OCI-LY7 (cell line): Measurements from ENCODE around the gene IL21. TPM values are rescaled to one million over a fixed set of nuclear protein-coding genes. Genes with fewer than 3 reads are reported as not detected.

ENCODE experiments used
- BruUV-seq: library from RNA; stranded (reverse); fragments of 400-500 nt; replicated peaks from 2 replicates; lab custom pipeline; 2021; lab: Mats Ljungman, UMichigan
- CTCF ChIA-PET: fragments of 300-600 bp; sonication (Branson Sonifier 250); formaldehyde crosslinking; loops from one replicate; lab custom pipeline; 2022; ENCODE audit warnings: antibody characterized with exemption; ENCODE audit not compliant: unreplicated experiment; lab: Charles Lee
- POLR2A ChIA-PET: fragments of 300-600 bp; sonication (Branson Sonifier 250); formaldehyde crosslinking; loops from one replicate; lab custom pipeline; 2022; ENCODE audit warnings: antibody characterized with exemption; lab: Charles Lee
- DNase-seq: peaks from one replicate; pipeline ENCODE4 v3.0.0-alpha.2; 2015; ENCODE audit warnings: low spot score
- H2AFZ ChIP-seq: fragments of 200-600 bp; sonication (generic), shearing (Covaris generic); 2 replicates; pipeline ENCODE4 v1.6.1; 2014; ENCODE audit warnings: mild to moderate bottlenecking, antibody characterized with exemption, low read length, moderate library complexity
- H3K27ac ChIP-seq: fragments of 200-600 bp; sonication (generic); 2 replicates; pipeline ENCODE4 v1.5.1; 2014; ENCODE audit warnings: mixed run types, low read depth, mild to moderate bottlenecking, moderate library complexity, low read length, inconsistent platforms; ENCODE audit not compliant: poor library complexity, severe bottlenecking
- H3K36me3 ChIP-seq: fragments of 200-600 bp; sonication (generic); 2 replicates; pipeline ENCODE4 v1.6.1; 2014; ENCODE audit warnings: mild to moderate bottlenecking, antibody characterized with exemption, low read length, moderate library complexity, mixed read lengths; ENCODE audit not compliant: insufficient read depth
- H3K4me1 ChIP-seq: fragments of 200-600 bp; sonication (generic); 2 replicates; pipeline ENCODE4 v1.5.1; 2014; ENCODE audit warnings: mild to moderate bottlenecking, low read length; ENCODE audit not compliant: insufficient read depth, poor library complexity, severe bottlenecking
- H3K4me2 ChIP-seq: fragments of 200-600 bp; sonication (generic); 2 replicates; pipeline ENCODE4 v1.6.1; 2014; ENCODE audit warnings: mild to moderate bottlenecking, low read length
- H3K4me3 ChIP-seq: fragments of 200-600 bp; sonication (generic); 2 replicates; pipeline ENCODE4 v1.5.1; 2014; ENCODE audit warnings: mild to moderate bottlenecking, low read depth, low read length; ENCODE audit not compliant: poor library complexity, severe bottlenecking
- H3K79me2 ChIP-seq: fragments of 200-600 bp; sonication (generic); 2 replicates; pipeline ENCODE4 v1.6.1; 2016; ENCODE audit warnings: low read depth, mild to moderate bottlenecking, low read length, moderate library complexity, mixed read lengths; ENCODE audit not compliant: insufficient read depth
- H3K9me2 ChIP-seq: fragments of 200-600 bp; sonication (generic); 2 replicates; pipeline ENCODE4 v1.6.1; 2016; ENCODE audit warnings: mild to moderate bottlenecking, low read length, mixed read lengths; ENCODE audit not compliant: insufficient read depth
- H3K9me3 ChIP-seq: fragments of 200-600 bp; sonication (generic); 2 replicates; pipeline ENCODE4 v1.6.1; 2014; ENCODE audit warnings: mild to moderate bottlenecking, mixed run types, low read length, mixed read lengths
- H4K20me1 ChIP-seq: fragments of 200-600 bp; sonication (generic); 2 replicates; pipeline ENCODE4 v1.6.1; 2014; ENCODE audit warnings: mild to moderate bottlenecking, antibody characterized with exemption, low read length, moderate library complexity, mixed read lengths; ENCODE audit not compliant: insufficient read depth
- CTCF ChIP-seq: fragments of 200-600 bp; sonication (generic); conservative IDR thresholded peaks from 2 replicates; pipeline ENCODE4 v1.5.1; 2014; ENCODE audit warnings: mild to moderate bottlenecking, antibody characterized with exemption, low read length, moderate library complexity, mixed read lengths
- EZH2phosphoT487 ChIP-seq: fragments of 200-600 bp; sonication (generic); IDR thresholded peaks from 2 replicates; pipeline ENCODE4 v1.6.1; 2018; ENCODE audit warnings: low read depth, borderline replicate concordance, mild to moderate bottlenecking, mixed run types, antibody characterized with exemption, low read length, moderate library complexity, mixed read lengths
- intact Hi-C: fragments of 100-400 bp; cut with micrococcal nuclease; formaldehyde crosslinking; loops from one replicate; pipeline ENCODE4 v1.10.0; 2022; ENCODE audit not compliant: unreplicated experiment
- total RNA-seq, 2 experiments: library from RNA; depleted of rRNA in 1 of 2; stranded (reverse); fragments of >200 nt in 1 of 2; shearing (Covaris generic) in 1 of 2; gene quantifications; 2 replicates each; pipeline ENCODE4 v1.2.3, GENCODE V29; 2014 to 2022

The IL21 gene
- total RNA-seq, 2 experiments from 2014 or later: not detected

- BruUV-seq: no TSS peak
- H3K36me3 ChIP-seq: no peaks in the 10 kb centered on the region
- no peaks in the 10 kb centered on the region for H3K4me1 ChIP-seq
- no peak overlapping the region for H2AFZ ChIP-seq
- no peaks in the 10 kb centered on the region for H3K79me2 ChIP-seq
- no peaks in the 10 kb centered on the region for H3K9me2 ChIP-seq
- ChIA-PET CTCF (no interaction called here), POLR2A (no interaction called here)
- H3K27ac ChIP-seq: no peak overlapping the region
- no peak for DNase-seq
- H3K4me2 ChIP-seq: no peak overlapping the region
- TF ChIP-seq EZH2phosphoT487 (no peak), CTCF (no peak)
- H4K20me1 ChIP-seq: no peaks in the 10 kb centered on the region
- no peak overlapping the region for H3K4me3 ChIP-seq
- intact Hi-C loops: no loop called here
- no peaks in the 10 kb centered on the region for H3K9me3 ChIP-seq
Observed at GRCh38 chr4:122663814-122664610, 43.1 kb upstream of the IL21 start.

- no peaks in the 10 kb centered on the region for H3K4me1 ChIP-seq
- DNase-seq: no peak
- no peaks in the 10 kb centered on the region for H3K79me2 ChIP-seq
- intact Hi-C loops: no loop called here
- no peak overlapping the region for H3K4me2 ChIP-seq
- no peak overlapping the region for H3K27ac ChIP-seq
- no peak overlapping the region for H3K4me3 ChIP-seq
- no peaks in the 10 kb centered on the region for H3K36me3 ChIP-seq
- ChIA-PET POLR2A (no interaction called here), CTCF (no interaction called here)
- H4K20me1 ChIP-seq: no peaks in the 10 kb centered on the region
- H3K9me2 ChIP-seq: no peaks in the 10 kb centered on the region
- TF ChIP-seq CTCF: no peak
- no peak for TF ChIP-seq EZH2phosphoT487
- no peaks in the 10 kb centered on the region for H3K9me3 ChIP-seq
- H2AFZ ChIP-seq: no peak overlapping the region
- BruUV-seq: no TSS peak
Observed at GRCh38 chr4:122663291-122663690, 42.4 kb upstream of the IL21 start.

GRCh38 chr4:122662701-122663100 is 41.8 kb upstream of the IL21 start:
- intact Hi-C loops: no loop called here
- Histone ChIP-seq H3K36me3 (no peaks in the 10 kb centered on the region), H3K27ac (no peak overlapping the region), H2AFZ (no peak overlapping the region), H3K4me2 (no peak overlapping the region), H3K4me3 (no peak overlapping the region), H3K9me2 (no peaks in the 10 kb centered on the region), H3K79me2 (no peaks in the 10 kb centered on the region), H4K20me1 (no peaks in the 10 kb centered on the region), H3K4me1 (no peaks in the 10 kb centered on the region), H3K9me3 (no peaks in the 10 kb centered on the region)
- TF ChIP-seq CTCF (no peak), EZH2phosphoT487 (no peak)
- BruUV-seq: no TSS peak
- no peak for DNase-seq
- ChIA-PET CTCF (no interaction called here), POLR2A (interaction anchor here (0.7 kb wide), 1 partner anchor 175 kb away, joined by 3 read pairs; no protein-coding TSS in a partner anchor)
